Peyer's patch (tissue), 4 donors: ENCODE measurements around the gene MS4A10. TPM values are rescaled to one million over a fixed set of nuclear protein-coding genes. Genes with fewer than 3 reads are reported as not detected.
"Not testable (repeated sequence)": the region's sequence is repeated elsewhere in the genome, so short reads cannot be mapped to it uniquely, and the experiment has no call there.

ENCODE experiments used
- DNase-seq, 3 donors: peaks; one replicate each; pipeline ENCODE4 v3.0.0-alpha.2; 2017 to 2019
- H3K27ac ChIP-seq, 4 donors: fragments of 200-600 bp; sonication (generic); one replicate each; pipeline ENCODE4 v1.5.1; 2016 to 2019
- H3K27me3 ChIP-seq, 2 donors: fragments of 200-600 bp; sonication (generic); one replicate each; pipeline ENCODE4 v1.5.1; 2019
- H3K36me3 ChIP-seq, 3 donors: fragments of 200-600 bp; sonication (generic); one replicate each; pipeline ENCODE4 v1.5.1; 2016 to 2019
- H3K4me1 ChIP-seq, 4 donors: fragments of 200-600 bp; sonication (generic); one replicate each; pipeline ENCODE4 v1.5.1; 2016 to 2019
- H3K4me3 ChIP-seq, 4 donors: fragments of 200-600 bp; sonication (generic); 1 replicate in 3 of 4; 2 replicates in 1 of 4; pipeline ENCODE4 v1.5.1; 2016 to 2019; ENCODE audit warnings: mild to moderate bottlenecking in 1 of 4
- H3K9me3 ChIP-seq, 4 donors: fragments of 200-600 bp; sonication (generic); one replicate each; pipeline ENCODE4 v1.5.1; 2016 to 2019; ENCODE audit warnings: mild to moderate bottlenecking in 1 of 4
- CTCF ChIP-seq, 6 experiments: fragments of 450-650 bp in 4 of 6; fragments of 200-600 bp in 2 of 6; sonication (generic) in 1 of 6; IDR thresholded peaks; one replicate each; pipeline ENCODE4 v1.5.1; 2017 to 2019; ENCODE audit warnings: antibody characterized with exemption in 6 of 6, mild to moderate bottlenecking in 3 of 6, moderate library complexity in 1 of 6
- POLR2A ChIP-seq, 2 donors: fragments of 450-650 bp; IDR thresholded peaks; one replicate each; pipeline ENCODE4 v1.5.1; 2017; ENCODE audit warnings: antibody characterized with exemption in 2 of 2, mild to moderate bottlenecking in 2 of 2, moderate library complexity in 2 of 2
- total RNA-seq, 4 donors: library from RNA; depleted of rRNA; stranded (reverse); fragments of >200 nt; gene quantifications; one replicate each; pipeline ENCODE4 v1.1.0, GENCODE V29; 2016

MS4A10 gene
- total RNA-seq, 4 donors from 2014 or later, result 5.0 to 338 (median 221) TPM

- no peaks in the 10 kb centered on the region for H3K36me3 ChIP-seq
- no peaks in the 10 kb centered on the region for H3K4me1 ChIP-seq
- DNase-seq, result no peak
- H3K27ac ChIP-seq, result no peak overlapping the region
- H3K27me3 ChIP-seq, result no peaks in the 10 kb centered on the region
- TF ChIP-seq POLR2A (IDR thresholded peaks at IDR 0.05) (no peak), CTCF (IDR thresholded peaks at IDR 0.05) (no peak)
- H3K9me3 ChIP-seq, result peaks cover 0 to 10% (median 4%) of the 10 kb centered on the region in 4 donors
- H3K4me3 ChIP-seq, result no peak overlapping the region
Measured at GRCh38 chr11:60816590-60817157, 31.5 kb downstream of the MS4A10 start.

- no peak for TF ChIP-seq CTCF (IDR thresholded peaks at IDR 0.05)
- TF ChIP-seq POLR2A (IDR thresholded peaks at IDR 0.05), result no peak
- Histone ChIP-seq H3K4me3 (no peak overlapping the region), H3K4me1 (no peaks in the 10 kb centered on the region), H3K27me3 (no peaks in the 10 kb centered on the region), H3K9me3 (peaks cover 0 to 10% (median 4%) of the 10 kb centered on the region in 4 donors), H3K36me3 (no peaks in the 10 kb centered on the region), H3K27ac (no peak overlapping the region)
- DNase-seq, result no peak
Measured at GRCh38 chr11:60818057-60818456, 32.9 kb downstream of the MS4A10 start.

- TF ChIP-seq POLR2A (IDR thresholded peaks at IDR 0.05) (no peak), CTCF (IDR thresholded peaks at IDR 0.05) (no peak)
- Histone ChIP-seq H3K36me3 (no peaks in the 10 kb centered on the region), H3K27me3 (no peaks in the 10 kb centered on the region), H3K4me1 (no peaks in the 10 kb centered on the region), H3K27ac (no peak overlapping the region), H3K4me3 (no peak overlapping the region), H3K9me3 (peaks cover 0 to 5% (median 0%) of the 10 kb centered on the region in 4 donors)
- DNase-seq, result no peak
Measured at GRCh38 chr11:60821827-60822599, 36.9 kb downstream of the MS4A10 start.

GRCh38 chr11:60823745-60824306 is 38.7 kb downstream of the MS4A10 start:
- not testable (repeated sequence) for H3K36me3 ChIP-seq, H3K27me3 ChIP-seq, H3K27ac ChIP-seq, H3K4me1 ChIP-seq, H3K9me3 ChIP-seq, H3K4me3 ChIP-seq, DNase-seq

- no peaks in the 10 kb centered on the region for H3K4me1 ChIP-seq
- H3K36me3 ChIP-seq, result no peaks in the 10 kb centered on the region
- DNase-seq, result no peak
- no peaks in the 10 kb centered on the region for H3K27me3 ChIP-seq
- no peak overlapping the region for H3K4me3 ChIP-seq
- no peaks in the 10 kb centered on the region for H3K9me3 ChIP-seq
- TF ChIP-seq CTCF (IDR thresholded peaks at IDR 0.05) (no peak), POLR2A (IDR thresholded peaks at IDR 0.05) (no peak)
- no peak overlapping the region for H3K27ac ChIP-seq
Measured at GRCh38 chr11:60825118-60825517, 40.0 kb downstream of the MS4A10 start.

- Histone ChIP-seq H3K4me3 (no peak overlapping the region), H3K36me3 (no peaks in the 10 kb centered on the region), H3K9me3 (no peaks in the 10 kb centered on the region), H3K27me3 (no peaks in the 10 kb centered on the region), H3K4me1 (no peaks in the 10 kb centered on the region), H3K27ac (no peak overlapping the region)
- no peak for DNase-seq
- TF ChIP-seq CTCF (IDR thresholded peaks at IDR 0.05) (no peak), POLR2A (IDR thresholded peaks at IDR 0.05) (no peak)
Measured at GRCh38 chr11:60825790-60826189, 40.7 kb downstream of the MS4A10 start.
